Neural cell (in vitro differentiated cells): ENCODE data around the gene DENND1A.

Source experiments
- EZH2 ChIP-seq: fragments of 200-600, 300-800 bp; shearing (Covaris generic), sonication (generic); IDR thresholded peaks from 2 replicates; pipeline ENCODE4 v1.6.1; 2014; ENCODE audit warnings: antibody characterized with exemption, low read length, borderline replicate concordance, mild to moderate bottlenecking; ENCODE audit not compliant: insufficient read depth, poor library complexity, severe bottlenecking
- POLR2AphosphoS5 ChIP-seq: IDR thresholded peaks from 2 replicates; pipeline ENCODE4 v1.6.1; 2012
- TF ChIP-seq, protein P1 (sequence below): fragments of 450-650 bp; IDR thresholded peaks from 2 replicates; pipeline ENCODE4 v1.5.1; 2014; ENCODE audit warnings: antibody characterized with exemption, mild to moderate bottlenecking, moderate library complexity; ENCODE audit not compliant: poor library complexity, severe bottlenecking

DNA sequence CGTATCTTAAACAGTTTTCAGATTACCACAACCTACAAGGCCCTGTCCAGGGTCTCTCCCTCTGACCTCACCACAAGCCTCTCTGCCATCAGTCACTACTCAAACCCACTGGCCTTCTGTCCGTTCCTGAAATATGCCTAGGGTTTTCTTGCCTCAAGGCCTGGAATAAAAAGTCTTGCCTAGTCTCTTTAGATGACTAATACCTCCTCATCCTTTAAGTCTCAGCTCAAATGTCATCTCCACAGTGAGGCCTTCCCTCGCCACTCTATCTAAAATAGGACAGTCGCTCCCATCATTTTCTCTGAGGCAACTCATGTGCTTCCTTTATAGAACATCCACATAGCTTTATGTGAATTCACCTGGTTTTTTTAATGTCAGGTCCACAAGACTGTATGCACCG is 5.2 kb downstream of the DENND1A start:
- TF ChIP-seq, protein P1, sequence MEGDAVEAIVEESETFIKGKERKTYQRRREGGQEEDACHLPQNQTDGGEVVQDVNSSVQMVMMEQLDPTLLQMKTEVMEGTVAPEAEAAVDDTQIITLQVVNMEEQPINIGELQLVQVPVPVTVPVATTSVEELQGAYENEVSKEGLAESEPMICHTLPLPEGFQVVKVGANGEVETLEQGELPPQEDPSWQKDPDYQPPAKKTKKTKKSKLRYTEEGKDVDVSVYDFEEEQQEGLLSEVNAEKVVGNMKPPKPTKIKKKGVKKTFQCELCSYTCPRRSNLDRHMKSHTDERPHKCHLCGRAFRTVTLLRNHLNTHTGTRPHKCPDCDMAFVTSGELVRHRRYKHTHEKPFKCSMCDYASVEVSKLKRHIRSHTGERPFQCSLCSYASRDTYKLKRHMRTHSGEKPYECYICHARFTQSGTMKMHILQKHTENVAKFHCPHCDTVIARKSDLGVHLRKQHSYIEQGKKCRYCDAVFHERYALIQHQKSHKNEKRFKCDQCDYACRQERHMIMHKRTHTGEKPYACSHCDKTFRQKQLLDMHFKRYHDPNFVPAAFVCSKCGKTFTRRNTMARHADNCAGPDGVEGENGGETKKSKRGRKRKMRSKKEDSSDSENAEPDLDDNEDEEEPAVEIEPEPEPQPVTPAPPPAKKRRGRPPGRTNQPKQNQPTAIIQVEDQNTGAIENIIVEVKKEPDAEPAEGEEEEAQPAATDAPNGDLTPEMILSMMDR = no peak
- TF ChIP-seq EZH2 = no peak
- no peak for TF ChIP-seq POLR2AphosphoS5
